HG02938 (cell line): ENCODE results near the gene DPF3.

Source experiments
- ATAC-seq: cut with Tn5 transposase; IDR thresholded peaks from one replicate; pipeline ENCODE4 v1.9.1; 2021; ENCODE audit warnings: mild to moderate bottlenecking, moderate library complexity; ENCODE audit not compliant: unreplicated experiment

DPF3 gene

GRCh38 chr14:72904840-72905561 is 11.1 kb upstream of the DPF3 start:
- no peak for ATAC-seq

GRCh38 chr14:72904218-72904617 is 10.3 kb upstream of the DPF3 start:
- ATAC-seq: no peak

GRCh38 chr14:72903716-72904115 is 9.8 kb upstream of the DPF3 start:
- ATAC-seq: no peak

GRCh38 chr14:72902801-72903530 is 9.1 kb upstream of the DPF3 start:
- no peak for ATAC-seq

- ATAC-seq: no peak
These were observed 7.5 kb upstream of the DPF3 start for GRCh38 chr14:72901361-72901760.

- ATAC-seq: no peak
These were observed 4.5 kb upstream of the DPF3 start for GRCh38 chr14:72898448-72898847.

- no peak for ATAC-seq
These were observed 900 bp upstream of the DPF3 start for GRCh38 chr14:72894623-72895378.

GRCh38 chr14:72894323-72894622 is 372 bp upstream of the DPF3 start:
- no peak for ATAC-seq

GRCh38 chr14:72892879-72893635 is 844 bp downstream of the DPF3 start:
- ATAC-seq: no peak

- no peak for ATAC-seq
These were observed 1.6 kb downstream of the DPF3 start for GRCh38 chr14:72892103-72892878.

- no peak for ATAC-seq
These were observed 2.2 kb downstream of the DPF3 start for GRCh38 chr14:72891666-72892102.

- no peak for ATAC-seq
These were observed 4.5 kb downstream of the DPF3 start for GRCh38 chr14:72889366-72889765.

- ATAC-seq: no peak
These were observed 5.2 kb downstream of the DPF3 start for GRCh38 chr14:72888636-72889201.

- ATAC-seq: no peak
These were observed 5.7 kb downstream of the DPF3 start for GRCh38 chr14:72888192-72888591.

GRCh38 chr14:72887514-72887913 is 6.4 kb downstream of the DPF3 start:
- ATAC-seq: no peak

GRCh38 chr14:72884386-72884785 is 9.5 kb downstream of the DPF3 start:
- ATAC-seq: no peak

GRCh38 chr14:72883961-72884360 is 9.9 kb downstream of the DPF3 start:
- ATAC-seq: no peak

- no peak for ATAC-seq
These were observed 10.8 kb downstream of the DPF3 start for GRCh38 chr14:72883109-72883508.

GRCh38 chr14:72882463-72882862 is 11.4 kb downstream of the DPF3 start:
- ATAC-seq: no peak

- ATAC-seq: no peak
These were observed 11.9 kb downstream of the DPF3 start for GRCh38 chr14:72882047-72882446.
